ENCODE results near the gene DYNLT1. TPM values are rescaled to one million over a fixed set of nuclear protein-coding genes. Genes with fewer than 3 reads are reported as not detected.

DYNLT1 gene
- total RNA-seq (2016; rRNA removed; fragmentation: Illumina TruSeq; extraction: Trizol) (108 and 144 TPM in 2 replicates), polyA plus RNA-seq (2011; rRNA removed) (152 and 171 TPM in 2 replicates), polyA minus RNA-seq (2011; rRNA and poly(A)+ RNA removed; ENCODE audit: low replicate concordance) (81.1 TPM in 2 replicates), Bru-seq, nascent RNA (percentile 86 among the genes with signal in this experiment), BruChase-seq, experiment 1, labeled RNA remaining after a 6-hour chase (percentile 86 among the genes with signal in this experiment), BruChase-seq, experiment 2, labeled RNA remaining after a 2-hour chase (percentile 84 among the genes with signal in this experiment)
- total RNA-seq (2016; cell fraction: cytosol; rRNA removed; fragmentation: Illumina TruSeq; extraction: Trizol; ENCODE audit: low read depth) = 61.3 and 63.2 TPM in 2 replicates
- total RNA-seq (2016; cell fraction: insoluble cytoplasmic fraction; rRNA removed; fragmentation: Illumina TruSeq; extraction: Trizol) = 106 and 153 TPM in 2 replicates
- total RNA-seq (2016; cell fraction: membrane; rRNA removed; fragmentation: Illumina TruSeq; extraction: Trizol) = 66.8 and 68.4 TPM in 2 replicates
- total RNA-seq (2016; cell fraction: nucleus; rRNA removed; fragmentation: Illumina TruSeq; extraction: Trizol) = 46.1 and 46.5 TPM in 2 replicates
- 96.9 and 144 TPM in 2 replicates for polyA plus RNA-seq (2011; cell fraction: cytosol; rRNA removed)
- 55.7 and 80.2 TPM in 2 replicates for polyA plus RNA-seq (2011; cell fraction: nucleus; rRNA removed)
- polyA plus RNA-seq (2012) = 121 and 122 TPM in 2 replicates
- polyA plus RNA-seq (2016; cell fraction: cytosol; fragmentation: Illumina TruSeq; extraction: Trizol; ENCODE audit: low read depth) = 51.0 and 56.6 TPM in 2 replicates
- 155 and 168 TPM in 2 replicates for polyA plus RNA-seq (2016; cell fraction: insoluble cytoplasmic fraction; fragmentation: Illumina TruSeq; extraction: Trizol; ENCODE audit: low read depth)
- polyA plus RNA-seq (2016; cell fraction: membrane; fragmentation: Illumina TruSeq; extraction: Trizol; ENCODE audit: low read depth) = 61.5 and 63.6 TPM in 2 replicates
- 102 and 103 TPM in 2 replicates for polyA plus RNA-seq (2016; cell fraction: nucleus; fragmentation: Illumina TruSeq; extraction: Trizol; ENCODE audit: insufficient read depth, low read depth)
- 19.5 and 25.9 TPM in 2 replicates for polyA minus RNA-seq (2011; cell fraction: cytosol; rRNA and poly(A)+ RNA removed)
- polyA minus RNA-seq (2011; cell fraction: nucleus; rRNA and poly(A)+ RNA removed) = 19.4 and 32.6 TPM in 2 replicates
- long read RNA-seq, experiment 1, transcript DYNLT1-203 (5 exons, 726 nt) = major isoform, 75 of 79 reads
- long read RNA-seq, experiment 1, partial matches to known transcripts = 2 of 79 reads
- long read RNA-seq, experiment 1, other reads (novel, unspliced or antisense) = 2 of 79 reads
- long read RNA-seq, experiment 2, transcript DYNLT1-203 (5 exons, 726 nt) = major isoform, 89 of 102 reads
- long read RNA-seq, experiment 2, partial matches to known transcripts = 6 of 102 reads
- long read RNA-seq, experiment 2, other reads (novel, unspliced or antisense) = 7 of 102 reads

- Histone ChIP-seq H3K9me3 (ENCODE audit: low read length) (no peaks in the 10 kb centered on the region), H3K9ac (ENCODE audit: insufficient read depth, low read depth, low read length) (peak within 1 kb of the TSS; percentile 93), H4K20me1 (ENCODE audit: insufficient read depth, low read length) (no peaks in the 10 kb centered on the region; the same call in 1 of the 2 replicates), H3K4me2 (ENCODE audit: low read depth, low read length) (peak within 1 kb of the TSS; percentile 91), H3K27ac (ENCODE audit: extremely low read length, insufficient read depth, low read length) (peak within 1 kb of the TSS; percentile 67), H3K4me3 (replicated peaks in 1 of 3; ENCODE audit: insufficient read depth in 1 of 3, low read depth in 2 of 3, low read length in 3 of 3) (peak within 1 kb of the TSS; percentile 79 to 96 (median 91)), H3K79me2 (ENCODE audit: insufficient read depth, low read length) (peaks cover 20% of the 10 kb centered on the region), H3K36me3 (replicated peaks in 1 of 2; ENCODE audit: control insufficient read depth in 1 of 2, insufficient read depth in 2 of 2, low read length in 2 of 2) (no peaks in the 10 kb centered on the region), H3K27me3 (ENCODE audit: control insufficient read depth in 1 of 2, insufficient read depth in 2 of 2, low read length in 2 of 2) (peaks cover 2 to 20% of the 10 kb centered on the region in 2 experiments; a peak in 3 of 5 replicates), H3K4me1 (ENCODE audit: insufficient read depth, low read length) (peaks cover 49% of the 10 kb centered on the region), H2AFZ (ENCODE audit: low read length) (peak within 1 kb of the TSS; percentile 20)
- in situ Hi-C loops (cut with HindIII; ENCODE audit: extremely low pct_ligation_motif_present, low pct_unique_long_range_greater_than_20kb) = no loop called here
- ChIA-PET CTCF (ENCODE audit: low intra/inter-chr PET ratio, low total read pairs) (no interaction called here), POLR2A (interaction anchor here (0.6 to 1.9 kb wide), 9 partner anchors 9 to 229 kb away, joined by 3 to 10 read pairs (median 3); partner anchors contain the start of gene EZR)
- BruUV-seq (replicated peaks) = TSS peak; percentile 66
- FAIRE-seq = peak; percentile 80
- DNase-seq (ENCODE audit: low spot score) = peak; percentile 90
- peak; percentile 86 for ATAC-seq
- intact Hi-C loops (cut with micrococcal nuclease; ENCODE audit: unreplicated experiment) = loop anchor here (10.0 kb wide), 1 partner anchor 1120 kb away; the partner anchor contains the start of gene ACAT2
- WGBS (ENCODE audit: low lambda C conversion rate) = 2% methylated on average over 25 of the region's 81 CpGs
- TF ChIP-seq ATAD3A (CRISPR knock-in tag; IDR thresholded peaks at IDR 0.05) (0 out of 2 replicates have a peak, but pooled peaks have one; percentile 41), ZNF484 (CRISPR knock-in tag; IDR thresholded peaks at IDR 0.05; ENCODE audit: borderline replicate concordance, low read depth) (no peak), PREB (CRISPR knock-in tag; IDR thresholded peaks at IDR 0.05) (0 out of 2 replicates have a peak, but pooled peaks have one; percentile 48), ZBTB49 (CRISPR knock-in tag; IDR thresholded peaks at IDR 0.05; ENCODE audit: borderline replicate concordance) (no peak), GTF3A (CRISPR knock-in tag; conservative IDR thresholded peaks at IDR 0.05) (no peak), ZNF205 (CRISPR knock-in tag; IDR thresholded peaks at IDR 0.05) (no peak; the same call in 1 of the 2 replicates), ZNF468 (CRISPR knock-in tag; IDR thresholded peaks at IDR 0.05) (0 out of 2 replicates have a peak, but pooled peaks have one; percentile 60), ZSCAN25 (CRISPR knock-in tag; IDR thresholded peaks at IDR 0.05) (peak; percentile 77; the same call in 1 of the 2 replicates), IRX3 (CRISPR knock-in tag; IDR thresholded peaks at IDR 0.05; ENCODE audit: borderline replicate concordance, low read depth) (peak; percentile 76), ZNF660 (CRISPR knock-in tag; IDR thresholded peaks at IDR 0.05; ENCODE audit: borderline replicate concordance, low read depth) (no peak), MBD4 (IDR thresholded peaks at IDR 0.05; ENCODE audit: borderline replicate concordance, low read length) (no peak), TFAP4 (IDR thresholded peaks at IDR 0.05; ENCODE audit: borderline replicate concordance, low read depth) (no peak)
Observed at GRCh38 chr6:158644231-158645063, at the start of gene DYNLT1. TSS of gene DYNLT1 (minus strand) at chr6:158644743. CDS start at chr6:158644708, 35 bp downstream.
